Activated CD8-positive, alpha-beta memory T cell treated with anti-CD3 and anti-CD28 coated beads, Interleukin-2, amount 50 U/mL, for 1 hour (primary cell): ENCODE measurements around the gene CYP2B6.
"Not testable (repeated sequence)": the region's sequence is repeated elsewhere in the genome, so short reads cannot be mapped to it uniquely, and the experiment has no call there.

Source experiments
- DNase-seq: peaks from one replicate; pipeline ENCODE4 v3.0.0-alpha.2; 2020; ENCODE audit errors: extremely low read depth

CYP2B6 gene

GRCh38 chr19:41030651-41031050 lies 39.6 kb downstream of the CYP2B6 start:
- DNase-seq, result no peak

- no peak for DNase-seq
Measured at GRCh38 chr19:41031916-41032315, 40.8 kb downstream of the CYP2B6 start.

- DNase-seq, result not testable (repeated sequence)
Measured at GRCh38 chr19:41033324-41033723, 42.2 kb downstream of the CYP2B6 start.

GRCh38 chr19:41039806-41040205 lies 48.7 kb downstream of the CYP2B6 start:
- no peak for DNase-seq

GRCh38 chr19:41045095-41045494 lies 54.0 kb downstream of the CYP2B6 start:
- DNase-seq, result not testable (repeated sequence)

- DNase-seq, result no peak
Measured at GRCh38 chr19:41050426-41050825, 59.3 kb downstream of the CYP2B6 start.

GRCh38 chr19:41052162-41052561 lies 61.1 kb downstream of the CYP2B6 start:
- not testable (repeated sequence) for DNase-seq

- not testable (repeated sequence) for DNase-seq
Measured at GRCh38 chr19:41053331-41053730, 62.2 kb downstream of the CYP2B6 start.

- DNase-seq, result no peak
Measured at GRCh38 chr19:41064974-41065569, 74.0 kb downstream of the CYP2B6 start.
